Posterior cingulate gyrus (tissue), 11 donors: Measurements from ENCODE around the gene TPPP2.
"Not testable (repeated sequence)": the region's sequence is repeated elsewhere in the genome, so short reads cannot be mapped to it uniquely, and the experiment has no call there.

Experiments
- DNase-seq, 10 donors: peaks; one replicate each; pipeline versions ENCODE4 v3.0.0 to v3.0.0-alpha.2; 2020 to 2021; ENCODE audit warnings: mixed read lengths in 3 of 10
- intact Hi-C: fragments of 100-400 bp; cut with DNase I; formaldehyde crosslinking; loops from one replicate; pipeline ENCODE4 v1.15.1; 2023

Gene TPPP2

GRCh38 chr14:21029917-21030316 is at the start of gene TPPP2:
Gene TPPP2 (plus strand): TSS chr14:21030217. CDS start chr14:21030582, 365 bp downstream.
- intact Hi-C loops = loop anchor here (5.0 kb wide), 1 partner anchor 42 kb away; the partner anchor contains the start of gene ARHGEF40
- DNase-seq = peak in 1 of 10 donors; percentile 3

- DNase-seq = no peak
- intact Hi-C loops = no loop called here
Measured at GRCh38 chr14:20980906-20981305, 49.1 kb upstream of the TPPP2 start.

GRCh38 chr14:20982646-20983369 is 47.2 kb upstream of the TPPP2 start:
- no peak for DNase-seq
- intact Hi-C loops = no loop called here

GRCh38 chr14:20985650-20986049 is 44.4 kb upstream of the TPPP2 start:
- intact Hi-C loops, DNase-seq: not testable (repeated sequence)

- DNase-seq = no peak
- intact Hi-C loops = no loop called here
Measured at GRCh38 chr14:20986811-20987210, 43.2 kb upstream of the TPPP2 start.

GRCh38 chr14:20988717-20989470 is 41.1 kb upstream of the TPPP2 start:
- peak in 1 of 10 donors; percentile 42 for DNase-seq
- intact Hi-C loops = no loop called here

- no peak for DNase-seq
- intact Hi-C loops = no loop called here
Measured at GRCh38 chr14:20989471-20989786, 40.6 kb upstream of the TPPP2 start.

- intact Hi-C loops = no loop called here
- DNase-seq = peak; percentile 82 to 99 (median 92)
Measured at GRCh38 chr14:20989787-20990600, 40.0 kb upstream of the TPPP2 start, which contains the start of gene METTL17. Gene METTL17 (plus strand): TSS chr14:20989980. CDS start chr14:20990003, 23 bp downstream.

- intact Hi-C loops = no loop called here
- DNase-seq = no peak
Measured at GRCh38 chr14:20996521-20996920, 33.5 kb upstream of the TPPP2 start.

- intact Hi-C loops = no loop called here
- no peak for DNase-seq
Measured at GRCh38 chr14:20997115-20997514, 32.9 kb upstream of the TPPP2 start.

GRCh38 chr14:20997564-20997963 is 32.5 kb upstream of the TPPP2 start:
- intact Hi-C loops = no loop called here

GRCh38 chr14:20998139-20998538 is 31.9 kb upstream of the TPPP2 start:
- DNase-seq = no peak
- intact Hi-C loops = no loop called here

More at GRCh38 chr14:20997564-20997963, 32.5 kb upstream of the TPPP2 start:
- no peak for DNase-seq

GRCh38 chr14:20998674-20999366 is 31.2 kb upstream of the TPPP2 start, which contains the start of gene SLC39A2:
Gene SLC39A2 (plus strand): TSS chr14:20999293. CDS start chr14:20999447, 154 bp downstream.
- intact Hi-C loops = no loop called here
- DNase-seq = no peak

- no peak for DNase-seq
- intact Hi-C loops = no loop called here
Measured at GRCh38 chr14:20999591-20999990, 30.4 kb upstream of the TPPP2 start.

- intact Hi-C loops = no loop called here
Measured at GRCh38 chr14:21001218-21001617, 28.8 kb upstream of the TPPP2 start.

GRCh38 chr14:21003788-21004346 is 26.1 kb upstream of the TPPP2 start:
- intact Hi-C loops = no loop called here

More at GRCh38 chr14:21001218-21001617, 28.8 kb upstream of the TPPP2 start:
- DNase-seq = no peak

GRCh38 chr14:21009721-21010120 is 20.3 kb upstream of the TPPP2 start:
- intact Hi-C loops, DNase-seq: not testable (repeated sequence)

More at GRCh38 chr14:21003788-21004346, 26.1 kb upstream of the TPPP2 start:
- DNase-seq = no peak

GRCh38 chr14:21011136-21011535 is 18.9 kb upstream of the TPPP2 start:
- intact Hi-C loops = no loop called here
- DNase-seq = peak in 1 of 10 donors; percentile 13

- DNase-seq = peak in 9 of 10 donors; percentile 57 to 97 (median 91)
- intact Hi-C loops = loop anchor here (1.0 to 5.0 kb wide), 3 partner anchors 26 to 90 kb away; no protein-coding TSS in a partner anchor
Measured at GRCh38 chr14:21014761-21015190, 15.2 kb upstream of the TPPP2 start.
